ENCODE results near the gene VWA5B2.
A peak's percentile ranks its signal among the peaks of the same experiment; 100 is the strongest.

The VWA5B2 gene

DNA sequence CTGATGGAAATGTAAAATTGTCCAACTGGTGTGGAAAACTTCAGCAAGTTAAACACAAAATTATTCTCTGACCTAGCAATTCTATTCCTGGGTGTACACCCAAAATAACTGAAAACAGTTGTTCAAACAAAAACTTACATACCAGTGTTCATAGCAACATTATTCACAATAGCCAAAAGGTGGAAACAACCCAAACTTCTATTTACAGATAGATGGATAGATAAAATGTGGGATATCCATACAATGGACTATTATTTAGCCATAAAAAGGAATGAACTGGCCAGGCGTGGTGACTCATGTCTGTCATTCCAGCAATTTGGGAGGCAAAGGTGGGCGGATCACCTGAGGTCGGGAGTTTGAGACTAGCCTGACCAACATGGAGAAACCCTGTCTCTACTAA, 6.9 kb upstream of the VWA5B2 start:
- DNase-seq (ENCODE audit: low read depth), result no peak
- no peak for TF ChIP-seq CTCF (IDR thresholded peaks at IDR 0.05; ENCODE audit: insufficient read depth, low read depth, low read length, missing control alignments)
- H3K4me3 ChIP-seq (ENCODE audit: low read depth, low read length), result no peak overlapping the region

GRCh38 chr3:184223946-184224345, 5.4 kb upstream of the VWA5B2 start:
- no peak for DNase-seq (ENCODE audit: low read depth)
- no peak overlapping the region for H3K4me3 ChIP-seq (ENCODE audit: low read depth, low read length)
- TF ChIP-seq CTCF (IDR thresholded peaks at IDR 0.05; ENCODE audit: insufficient read depth, low read depth, low read length, missing control alignments), result no peak

GRCh38 chr3:184227481-184227935, 1.9 kb upstream of the VWA5B2 start:
- DNase-seq (ENCODE audit: low read depth), result peak; percentile 49
- peak; percentile 90 for TF ChIP-seq CTCF (IDR thresholded peaks at IDR 0.05; ENCODE audit: insufficient read depth, low read depth, low read length, missing control alignments)
- H3K4me3 ChIP-seq (ENCODE audit: low read depth, low read length), result no peak overlapping the region

- no peak for TF ChIP-seq CTCF (IDR thresholded peaks at IDR 0.05; ENCODE audit: insufficient read depth, low read depth, low read length, missing control alignments)
- DNase-seq (ENCODE audit: low read depth), result no peak
- no peak overlapping the region for H3K4me3 ChIP-seq (ENCODE audit: low read depth, low read length)
Observed at GRCh38 chr3:184228376-184229137, 828 bp upstream of the VWA5B2 start.

DNA sequence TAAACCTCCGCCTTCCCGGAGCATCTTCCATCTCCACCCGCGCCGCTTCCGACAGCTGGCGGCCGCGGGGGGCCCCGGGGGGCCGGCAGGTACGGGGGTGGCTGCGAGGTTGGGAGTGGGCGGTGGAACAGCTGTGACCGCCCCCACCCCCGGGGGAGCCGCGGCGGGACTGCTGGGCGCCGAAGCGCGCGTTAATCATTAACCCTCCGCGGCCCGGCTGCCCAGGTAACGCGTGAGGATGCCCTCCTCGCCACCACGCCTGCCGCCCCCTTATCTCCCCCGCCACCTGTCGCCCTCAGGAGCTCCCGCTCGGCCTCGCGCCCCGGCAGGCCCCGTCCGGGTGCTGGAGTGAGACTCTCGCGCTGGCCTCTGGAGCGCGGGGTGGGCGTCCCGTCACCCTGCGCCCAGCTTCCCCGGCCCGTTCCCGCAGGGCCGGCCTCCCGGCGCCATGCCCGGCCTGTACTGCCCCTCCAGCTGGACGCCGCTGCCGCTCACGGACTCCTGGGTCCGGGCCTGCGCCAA, 757 bp downstream of the VWA5B2 start:
- TF ChIP-seq CTCF (IDR thresholded peaks at IDR 0.05; ENCODE audit: insufficient read depth, low read depth, low read length, missing control alignments), result no peak
- no peak for DNase-seq (ENCODE audit: low read depth)
- H3K4me3 ChIP-seq (ENCODE audit: low read depth, low read length), result no peak overlapping the region

DNA sequence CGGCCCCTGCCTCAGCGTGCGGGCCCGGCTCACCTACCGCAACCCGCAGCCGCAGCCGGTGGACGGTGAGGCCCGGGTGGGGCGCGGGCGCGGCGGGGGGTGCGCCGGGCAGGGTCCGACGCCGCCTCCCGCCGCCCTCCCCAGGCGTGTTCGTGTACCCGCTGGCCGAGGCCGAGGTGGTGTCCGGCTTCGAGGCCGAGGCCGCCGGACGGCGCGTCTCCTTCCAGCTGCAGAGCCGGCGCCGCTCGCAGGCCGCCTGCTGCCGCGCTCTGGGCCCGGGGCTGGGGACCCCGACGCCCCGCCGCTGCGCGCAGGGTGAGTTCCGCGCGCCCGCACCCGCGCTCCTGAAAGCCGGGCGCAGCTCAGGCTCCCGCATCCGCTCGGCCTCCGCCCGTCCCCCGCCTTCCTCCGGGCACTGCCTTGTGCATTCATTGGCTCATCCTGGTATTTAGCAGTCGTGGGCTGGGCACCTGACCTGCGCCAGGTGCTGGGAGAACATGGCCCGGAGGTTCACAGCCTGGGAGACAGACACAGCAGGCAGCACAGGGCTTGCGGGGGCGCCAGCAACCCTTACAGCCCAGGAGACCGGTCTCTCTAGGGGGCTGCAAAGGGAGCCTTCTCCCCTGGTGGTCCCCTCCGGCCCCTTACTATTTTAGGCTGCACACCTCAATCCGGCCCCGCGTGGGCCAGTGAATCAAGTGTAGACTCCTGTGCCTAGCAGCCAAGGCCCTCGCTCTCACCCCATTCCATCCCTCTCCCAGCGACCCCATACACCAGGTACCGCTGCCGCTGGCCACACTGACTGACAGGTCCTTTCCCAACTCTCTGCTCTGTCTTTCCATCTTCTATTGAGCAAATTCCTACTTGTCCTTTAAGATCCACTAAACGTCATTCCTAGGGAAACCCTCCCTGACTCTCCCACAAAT, 1.5 kb downstream of the VWA5B2 start:
- no peak for DNase-seq (ENCODE audit: low read depth)
- no peak for TF ChIP-seq CTCF (IDR thresholded peaks at IDR 0.05; ENCODE audit: insufficient read depth, low read depth, low read length, missing control alignments)
- no peak overlapping the region for H3K4me3 ChIP-seq (ENCODE audit: low read depth, low read length)

Data from GM12865 (cell line).